ENCODE data around the gene AHCTF1. TPM values are rescaled to one million over a fixed set of nuclear protein-coding genes. Genes with fewer than 3 reads are reported as not detected.

AHCTF1 gene
- total RNA-seq, 1 donor from 2014 or later, result 38.7 TPM

GRCh38 chr1:246969621-246970020 lies 37.9 kb upstream of the AHCTF1 start:
- no peak overlapping the region for H3K27ac Mint-ChIP-seq
- H3K27me3 Mint-ChIP-seq (ENCODE audit: low read depth), result no peaks in the 10 kb centered on the region
- H3K4me1 Mint-ChIP-seq, result no peaks in the 10 kb centered on the region
- DNase-seq (ENCODE audit: low spot score in 2 of 2, unreplicated experiment in 2 of 2), result no peak
- no peak for TF ChIP-seq CTCF (IDR thresholded peaks at IDR 0.05; ENCODE audit: unreplicated experiment)
- peaks cover 65% of the 10 kb centered on the region for H3K36me3 Mint-ChIP-seq
- H3K9me3 Mint-ChIP-seq, result peaks cover 61% of the 10 kb centered on the region
- no peak overlapping the region for H3K4me3 Mint-ChIP-seq

GRCh38 chr1:246966502-246966901 lies 34.8 kb upstream of the AHCTF1 start:
- no peaks in the 10 kb centered on the region for H3K27me3 Mint-ChIP-seq (ENCODE audit: low read depth)
- H3K4me3 Mint-ChIP-seq, result no peak overlapping the region
- no peak overlapping the region for H3K27ac Mint-ChIP-seq
- H3K4me1 Mint-ChIP-seq, result no peaks in the 10 kb centered on the region
- H3K9me3 Mint-ChIP-seq, result peaks cover 42% of the 10 kb centered on the region
- no peak for TF ChIP-seq CTCF (IDR thresholded peaks at IDR 0.05; ENCODE audit: unreplicated experiment)
- DNase-seq (ENCODE audit: low spot score in 2 of 2, unreplicated experiment in 2 of 2), result no peak
- peaks cover 54% of the 10 kb centered on the region for H3K36me3 Mint-ChIP-seq

- no peak for TF ChIP-seq CTCF (IDR thresholded peaks at IDR 0.05; ENCODE audit: unreplicated experiment)
- DNase-seq (ENCODE audit: low spot score in 2 of 2, unreplicated experiment in 2 of 2), result no peak
- Mint-ChIP-seq H3K9me3 (no peaks in the 10 kb centered on the region), H3K36me3 (peaks cover 18% of the 10 kb centered on the region), H3K4me3 (no peak overlapping the region), H3K27ac (no peak overlapping the region), H3K27me3 (ENCODE audit: low read depth) (no peaks in the 10 kb centered on the region), H3K4me1 (no peaks in the 10 kb centered on the region)
Observed at GRCh38 chr1:246959944-246960693, 28.4 kb upstream of the AHCTF1 start.

- Mint-ChIP-seq H3K9me3 (no peaks in the 10 kb centered on the region), H3K27ac (no peak overlapping the region), H3K36me3 (peaks cover 8% of the 10 kb centered on the region), H3K27me3 (ENCODE audit: low read depth) (no peaks in the 10 kb centered on the region), H3K4me3 (no peak overlapping the region), H3K4me1 (no peaks in the 10 kb centered on the region)
- DNase-seq (ENCODE audit: low spot score in 2 of 2, unreplicated experiment in 2 of 2), result no peak
- no peak for TF ChIP-seq CTCF (IDR thresholded peaks at IDR 0.05; ENCODE audit: unreplicated experiment)
Observed at GRCh38 chr1:246954126-246954525, 22.4 kb upstream of the AHCTF1 start.

GRCh38 chr1:246951413-246951812 lies 19.7 kb upstream of the AHCTF1 start:
- Mint-ChIP-seq H3K27me3 (ENCODE audit: low read depth) (no peaks in the 10 kb centered on the region), H3K9me3 (no peaks in the 10 kb centered on the region), H3K36me3 (no peaks in the 10 kb centered on the region), H3K4me1 (no peaks in the 10 kb centered on the region), H3K4me3 (no peak overlapping the region), H3K27ac (no peak overlapping the region)
- DNase-seq (ENCODE audit: low spot score in 2 of 2, unreplicated experiment in 2 of 2), result no peak
- no peak for TF ChIP-seq CTCF (IDR thresholded peaks at IDR 0.05; ENCODE audit: unreplicated experiment)

Data from mesothelial cell of epicardium (in vitro differentiated cells).